ENCODE results near the gene FHIP1A. TPM values are rescaled to one million over a fixed set of nuclear protein-coding genes. Genes with fewer than 3 reads are reported as not detected.
"Not testable (repeated sequence)": the region's sequence is repeated elsewhere in the genome, so short reads cannot be mapped to it uniquely, and the experiment has no call there.

The FHIP1A gene
- total and polyA plus RNA-seq, 4 donors: 1.5 to 27.1 (median 12.0) TPM

GRCh38 chr4:151389311-151389710 is 19.7 kb upstream of the FHIP1A start:
- H3K27me3 ChIP-seq (ENCODE audit: control insufficient read depth in 3 of 3, insufficient read depth in 3 of 3, low read length in 2 of 3): no peaks in the 10 kb centered on the region
- H3K9ac ChIP-seq (ENCODE audit: insufficient read depth in 1 of 2, low read length in 2 of 2): no peak overlapping the region
- no peak overlapping the region for H3K27ac ChIP-seq (ENCODE audit: low read depth in 1 of 2, low read length in 1 of 2)
- WGBS, 2 donors: 90 to 93% methylated on average over 2 of the region's 2 CpGs
- TF ChIP-seq, protein P1, sequence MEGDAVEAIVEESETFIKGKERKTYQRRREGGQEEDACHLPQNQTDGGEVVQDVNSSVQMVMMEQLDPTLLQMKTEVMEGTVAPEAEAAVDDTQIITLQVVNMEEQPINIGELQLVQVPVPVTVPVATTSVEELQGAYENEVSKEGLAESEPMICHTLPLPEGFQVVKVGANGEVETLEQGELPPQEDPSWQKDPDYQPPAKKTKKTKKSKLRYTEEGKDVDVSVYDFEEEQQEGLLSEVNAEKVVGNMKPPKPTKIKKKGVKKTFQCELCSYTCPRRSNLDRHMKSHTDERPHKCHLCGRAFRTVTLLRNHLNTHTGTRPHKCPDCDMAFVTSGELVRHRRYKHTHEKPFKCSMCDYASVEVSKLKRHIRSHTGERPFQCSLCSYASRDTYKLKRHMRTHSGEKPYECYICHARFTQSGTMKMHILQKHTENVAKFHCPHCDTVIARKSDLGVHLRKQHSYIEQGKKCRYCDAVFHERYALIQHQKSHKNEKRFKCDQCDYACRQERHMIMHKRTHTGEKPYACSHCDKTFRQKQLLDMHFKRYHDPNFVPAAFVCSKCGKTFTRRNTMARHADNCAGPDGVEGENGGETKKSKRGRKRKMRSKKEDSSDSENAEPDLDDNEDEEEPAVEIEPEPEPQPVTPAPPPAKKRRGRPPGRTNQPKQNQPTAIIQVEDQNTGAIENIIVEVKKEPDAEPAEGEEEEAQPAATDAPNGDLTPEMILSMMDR (IDR thresholded peaks at IDR 0.05; ENCODE audit: control extremely low read depth, extremely low read depth): no peak
- no peak for ATAC-seq (ENCODE audit: insufficient read depth, low FRiP score)
- no peak for DNase-seq
- no peaks in the 10 kb centered on the region for H3K4me1 ChIP-seq (ENCODE audit: control insufficient read depth in 5 of 5, insufficient read depth in 5 of 5, low read length in 5 of 5)
- H3K9me3 ChIP-seq (ENCODE audit: control insufficient read depth in 4 of 4, insufficient read depth in 3 of 4, low read length in 3 of 4): peaks cover 0 to 4% (median 0%) of the 10 kb centered on the region in 4 donors
- no peaks in the 10 kb centered on the region for H3K36me3 ChIP-seq (ENCODE audit: control insufficient read depth in 4 of 4, insufficient read depth in 4 of 4, low read length in 4 of 4)
- no peak overlapping the region for H3K4me3 ChIP-seq

DNA sequence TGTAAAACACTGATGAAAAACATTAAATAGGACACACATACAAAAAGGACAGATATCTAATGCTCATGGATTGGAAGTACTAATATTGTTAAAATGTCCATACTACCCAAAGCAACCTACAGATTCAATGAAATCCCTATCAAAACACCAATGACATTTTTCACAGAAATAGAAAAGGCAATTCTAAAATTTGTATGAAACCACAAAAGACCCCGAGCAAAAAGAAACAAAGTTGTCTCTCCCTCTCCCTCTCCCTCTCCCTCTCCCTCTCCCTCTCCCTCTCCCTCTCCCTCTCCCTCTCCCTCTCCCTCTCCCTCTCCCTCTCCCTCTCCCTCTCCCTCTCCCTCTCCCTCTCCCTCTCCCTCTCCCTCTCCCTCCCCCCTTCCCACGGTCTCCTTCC is 19.2 kb upstream of the FHIP1A start:
- not testable (repeated sequence) for H3K27ac ChIP-seq (ENCODE audit: low read depth in 1 of 2, low read length in 1 of 2); H3K4me1 ChIP-seq (ENCODE audit: control insufficient read depth in 5 of 5, insufficient read depth in 5 of 5, low read length in 5 of 5); DNase-seq; H3K9ac ChIP-seq (ENCODE audit: insufficient read depth in 1 of 2, low read length in 2 of 2); H3K4me3 ChIP-seq; H3K36me3 ChIP-seq (ENCODE audit: control insufficient read depth in 4 of 4, insufficient read depth in 4 of 4, low read length in 4 of 4); ATAC-seq (ENCODE audit: insufficient read depth, low FRiP score); H3K9me3 ChIP-seq (ENCODE audit: control insufficient read depth in 4 of 4, insufficient read depth in 3 of 4, low read length in 3 of 4); H3K27me3 ChIP-seq (ENCODE audit: control insufficient read depth in 3 of 3, insufficient read depth in 3 of 3, low read length in 2 of 3)
- 85 to 95% methylated on average over 1 of the region's 2 CpGs for WGBS, 2 donors

- H3K9ac ChIP-seq (ENCODE audit: insufficient read depth in 1 of 2, low read length in 2 of 2): no peak overlapping the region
- H3K27ac ChIP-seq (ENCODE audit: low read depth in 1 of 2, low read length in 1 of 2): no peak overlapping the region
- no peaks in the 10 kb centered on the region for H3K36me3 ChIP-seq (ENCODE audit: control insufficient read depth in 4 of 4, insufficient read depth in 4 of 4, low read length in 4 of 4)
- peaks cover 0 to 4% (median 0%) of the 10 kb centered on the region in 4 donors for H3K9me3 ChIP-seq (ENCODE audit: control insufficient read depth in 4 of 4, insufficient read depth in 3 of 4, low read length in 3 of 4)
- ATAC-seq (ENCODE audit: insufficient read depth, low FRiP score) (no peak), DNase-seq (no peak)
- TF ChIP-seq, protein P1 (IDR thresholded peaks at IDR 0.05; ENCODE audit: control extremely low read depth, extremely low read depth): no peak
- no peaks in the 10 kb centered on the region for H3K27me3 ChIP-seq (ENCODE audit: control insufficient read depth in 3 of 3, insufficient read depth in 3 of 3, low read length in 2 of 3)
- no peaks in the 10 kb centered on the region for H3K4me1 ChIP-seq (ENCODE audit: control insufficient read depth in 5 of 5, insufficient read depth in 5 of 5, low read length in 5 of 5)
- H3K4me3 ChIP-seq: no peak overlapping the region
These were observed 13.1 kb upstream of the FHIP1A start for GRCh38 chr4:151395873-151396272.

GRCh38 chr4:151400343-151400742 is 8.6 kb upstream of the FHIP1A start:
- TF ChIP-seq, protein P1 (IDR thresholded peaks at IDR 0.05; ENCODE audit: control extremely low read depth, extremely low read depth): no peak
- H3K4me3 ChIP-seq: no peak overlapping the region
- DNase-seq: no peak
- H3K9me3 ChIP-seq (ENCODE audit: control insufficient read depth in 4 of 4, insufficient read depth in 3 of 4, low read length in 3 of 4): no peaks in the 10 kb centered on the region
- 96 to 98% methylated on average over 3 of the region's 3 CpGs for WGBS, 2 donors
- no peaks in the 10 kb centered on the region for H3K27me3 ChIP-seq (ENCODE audit: control insufficient read depth in 3 of 3, insufficient read depth in 3 of 3, low read length in 2 of 3)
- no peaks in the 10 kb centered on the region for H3K4me1 ChIP-seq (ENCODE audit: control insufficient read depth in 5 of 5, insufficient read depth in 5 of 5, low read length in 5 of 5)
- no peak overlapping the region for H3K9ac ChIP-seq (ENCODE audit: insufficient read depth in 1 of 2, low read length in 2 of 2)
- H3K27ac ChIP-seq (ENCODE audit: low read depth in 1 of 2, low read length in 1 of 2): no peak overlapping the region
- H3K36me3 ChIP-seq (ENCODE audit: control insufficient read depth in 4 of 4, insufficient read depth in 4 of 4, low read length in 4 of 4): no peaks in the 10 kb centered on the region
- no peak for ATAC-seq (ENCODE audit: insufficient read depth, low FRiP score)

Data from lung (tissue), 12 donors.